A673 (cell line): ENCODE results near the gene RCBTB2. TPM values are rescaled to one million over a fixed set of nuclear protein-coding genes. Genes with fewer than 3 reads are reported as not detected.

Source experiments
- BruUV-seq: library from RNA; stranded (reverse); fragments of 400-500 nt; replicated peaks from 2 replicates; lab custom pipeline; 2021; lab: Mats Ljungman, UMichigan
- CTCF ChIA-PET: fragments of 300-600 bp; sonication (Branson Sonifier 250); formaldehyde crosslinking; loops from one replicate; lab custom pipeline; 2022; ENCODE audit warnings: antibody characterized with exemption; lab: Charles Lee
- POLR2A ChIA-PET: fragments of 300-600 bp; sonication (Branson Sonifier 250); formaldehyde crosslinking; loops from one replicate; lab custom pipeline; 2022; ENCODE audit warnings: antibody characterized with exemption; ENCODE audit not compliant: low non-redundant PET; lab: Charles Lee
- DNase-seq: peaks from one replicate; pipeline ENCODE4 v3.0.0-alpha.2; 2015; ENCODE audit warnings: low spot score
- H3K27ac ChIP-seq: fragments of 200-600 bp; sonication (generic); 2 replicates; pipeline ENCODE4 v1.5.1; 2016; ENCODE audit warnings: mixed run types, low read depth, mild to moderate bottlenecking, mixed read lengths, antibody characterized with exemption, low read length; ENCODE audit not compliant: poor library complexity, severe bottlenecking
- H3K27me3 ChIP-seq: fragments of 200-600 bp; sonication (generic); replicated peaks from 2 replicates; pipeline ENCODE4 v1.6.1; 2017; ENCODE audit warnings: mixed run types, low read depth, mild to moderate bottlenecking, mixed read lengths, antibody characterized with exemption, low read length; ENCODE audit not compliant: insufficient read depth, poor library complexity
- H3K36me3 ChIP-seq: fragments of 200-600 bp; sonication (generic); 2 replicates; pipeline ENCODE4 v1.6.1; 2016; ENCODE audit warnings: mixed run types, mild to moderate bottlenecking, mixed read lengths, antibody characterized with exemption, low read length; ENCODE audit not compliant: insufficient read depth, poor library complexity, severe bottlenecking
- H3K4me1 ChIP-seq: fragments of 200-600 bp; sonication (generic); 2 replicates; pipeline ENCODE4 v1.6.1; 2017; ENCODE audit warnings: mixed run types, mild to moderate bottlenecking, mixed read lengths, antibody characterized with exemption, low read length; ENCODE audit not compliant: insufficient read depth, poor library complexity, severe bottlenecking
- H3K4me3 ChIP-seq: fragments of 200-600 bp; sonication (generic); 2 replicates; pipeline ENCODE4 v1.5.1; 2016; ENCODE audit warnings: low read depth, mixed run types, mild to moderate bottlenecking, mixed read lengths, low read length; ENCODE audit not compliant: poor library complexity, severe bottlenecking
- H3K9me3 ChIP-seq: fragments of 200-600 bp; sonication (generic); 2 replicates; pipeline ENCODE4 v1.6.1; 2016; ENCODE audit warnings: mixed run types, low read depth, mild to moderate bottlenecking, mixed read lengths, antibody characterized with exemption, low read length; ENCODE audit not compliant: poor library complexity, severe bottlenecking
- EZH2 ChIP-seq: fragments of 200-600 bp; sonication (generic); IDR thresholded peaks from 2 replicates; pipeline ENCODE4 v1.6.1; 2017; ENCODE audit warnings: borderline replicate concordance, low read depth, mild to moderate bottlenecking, mixed read lengths, antibody characterized with exemption, low read length; ENCODE audit not compliant: poor library complexity, severe bottlenecking
- intact Hi-C: fragments of 100-400 bp; cut with micrococcal nuclease; formaldehyde crosslinking; loops from one replicate; pipeline ENCODE4 v1.10.0; 2022; ENCODE audit not compliant: unreplicated experiment
- total RNA-seq: library from RNA; stranded (reverse); gene quantifications from 2 replicates; pipeline ENCODE4 v1.2.3, GENCODE V29; 2021
- TF ChIP-seq, protein P1 (sequence below): fragments of 300-800, 200-600 bp; sonication (generic); conservative IDR thresholded peaks from 2 replicates; pipeline ENCODE4 v1.5.1; 2017; ENCODE audit warnings: low read depth, mild to moderate bottlenecking, antibody characterized with exemption, low read length, moderate library complexity, mixed read lengths

RCBTB2 gene
- total RNA-seq, 1 experiment from 2014 or later, result 6.3 TPM

DNA sequence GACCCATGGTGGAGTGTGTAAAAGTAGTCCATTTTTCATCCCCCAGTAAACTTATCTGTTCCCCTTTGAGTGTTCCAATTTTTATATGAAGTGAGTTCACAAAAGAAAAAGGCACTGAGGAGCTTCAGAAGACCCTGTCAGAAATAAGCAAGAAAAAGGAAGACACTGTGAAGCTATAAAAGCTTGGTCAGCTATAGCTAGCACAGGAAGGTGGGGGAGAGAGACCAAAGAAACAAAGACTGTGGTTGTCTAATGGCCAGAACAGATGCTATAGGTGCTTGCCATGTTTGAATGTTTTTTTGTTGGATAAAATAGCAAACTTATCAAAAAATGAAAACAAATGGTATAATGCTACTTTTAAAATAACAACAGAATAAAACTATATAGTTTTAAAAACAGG, 46.5 kb downstream of the RCBTB2 start:
- no peak for DNase-seq
- ChIA-PET CTCF (no interaction called here), POLR2A (no interaction called here)
- TF ChIP-seq, protein P1, sequence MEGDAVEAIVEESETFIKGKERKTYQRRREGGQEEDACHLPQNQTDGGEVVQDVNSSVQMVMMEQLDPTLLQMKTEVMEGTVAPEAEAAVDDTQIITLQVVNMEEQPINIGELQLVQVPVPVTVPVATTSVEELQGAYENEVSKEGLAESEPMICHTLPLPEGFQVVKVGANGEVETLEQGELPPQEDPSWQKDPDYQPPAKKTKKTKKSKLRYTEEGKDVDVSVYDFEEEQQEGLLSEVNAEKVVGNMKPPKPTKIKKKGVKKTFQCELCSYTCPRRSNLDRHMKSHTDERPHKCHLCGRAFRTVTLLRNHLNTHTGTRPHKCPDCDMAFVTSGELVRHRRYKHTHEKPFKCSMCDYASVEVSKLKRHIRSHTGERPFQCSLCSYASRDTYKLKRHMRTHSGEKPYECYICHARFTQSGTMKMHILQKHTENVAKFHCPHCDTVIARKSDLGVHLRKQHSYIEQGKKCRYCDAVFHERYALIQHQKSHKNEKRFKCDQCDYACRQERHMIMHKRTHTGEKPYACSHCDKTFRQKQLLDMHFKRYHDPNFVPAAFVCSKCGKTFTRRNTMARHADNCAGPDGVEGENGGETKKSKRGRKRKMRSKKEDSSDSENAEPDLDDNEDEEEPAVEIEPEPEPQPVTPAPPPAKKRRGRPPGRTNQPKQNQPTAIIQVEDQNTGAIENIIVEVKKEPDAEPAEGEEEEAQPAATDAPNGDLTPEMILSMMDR, result no peak
- TF ChIP-seq EZH2, result no peak
- Histone ChIP-seq H3K27ac (no peak overlapping the region), H3K27me3 (no peaks in the 10 kb centered on the region), H3K9me3 (no peaks in the 10 kb centered on the region), H3K36me3 (no peaks in the 10 kb centered on the region), H3K4me3 (no peak overlapping the region), H3K4me1 (no peaks in the 10 kb centered on the region)
- no TSS peak for BruUV-seq
- intact Hi-C loops, result no loop called here

DNA sequence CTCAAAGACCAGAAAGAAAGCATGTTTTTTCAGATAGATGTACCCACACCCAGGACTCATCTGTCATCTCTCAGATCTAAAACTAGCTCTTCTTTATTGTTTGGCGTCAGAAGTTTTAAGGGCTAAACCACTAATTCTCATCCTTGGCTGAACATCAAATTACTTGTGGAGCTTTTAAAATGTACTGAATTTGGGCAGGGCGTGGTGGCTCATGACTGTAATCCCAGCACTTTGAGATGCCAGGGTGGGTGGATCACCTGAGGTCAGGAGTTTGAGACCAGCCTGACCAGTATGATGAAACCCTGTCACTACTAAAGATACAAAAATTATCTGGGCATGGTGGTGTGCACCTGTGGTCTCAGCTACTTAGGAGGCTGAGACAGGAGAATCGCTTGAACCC, 47.4 kb downstream of the RCBTB2 start:
- POLR2A ChIA-PET, result no interaction called here
- no TSS peak for BruUV-seq
- CTCF ChIA-PET, result no interaction called here
- H3K4me1 ChIP-seq, result no peaks in the 10 kb centered on the region
- no peaks in the 10 kb centered on the region for H3K27me3 ChIP-seq
- no peak overlapping the region for H3K4me3 ChIP-seq
- intact Hi-C loops, result no loop called here
- no peaks in the 10 kb centered on the region for H3K36me3 ChIP-seq
- TF ChIP-seq EZH2, result no peak
- TF ChIP-seq, protein P1, result no peak
- H3K27ac ChIP-seq, result no peak overlapping the region
- no peak for DNase-seq
- no peaks in the 10 kb centered on the region for H3K9me3 ChIP-seq

DNA sequence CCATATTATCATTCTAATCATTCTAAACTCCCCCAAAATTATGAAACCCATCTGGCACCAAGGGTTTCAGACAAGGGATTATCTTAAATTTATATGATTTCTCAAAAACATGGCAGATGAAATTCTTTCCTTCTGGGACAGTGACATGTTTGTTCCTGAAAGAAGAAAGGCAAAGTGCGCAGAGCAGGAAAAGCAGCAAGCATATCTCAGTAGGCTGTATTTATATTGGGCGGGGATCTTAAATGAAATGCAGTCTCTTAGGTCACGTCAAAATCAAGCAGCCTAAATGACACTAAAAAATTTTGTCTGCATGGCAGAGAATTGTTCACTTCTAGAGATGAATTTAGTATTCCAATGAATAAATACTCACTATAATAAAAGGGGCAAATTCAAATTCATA, 49.3 kb downstream of the RCBTB2 start:
- DNase-seq, result no peak
- no peaks in the 10 kb centered on the region for H3K4me1 ChIP-seq
- no TSS peak for BruUV-seq
- no peak overlapping the region for H3K27ac ChIP-seq
- ChIA-PET POLR2A (no interaction called here), CTCF (no interaction called here)
- H3K4me3 ChIP-seq, result no peak overlapping the region
- TF ChIP-seq, protein P1, result no peak
- no peaks in the 10 kb centered on the region for H3K27me3 ChIP-seq
- no peaks in the 10 kb centered on the region for H3K9me3 ChIP-seq
- H3K36me3 ChIP-seq, result no peaks in the 10 kb centered on the region
- intact Hi-C loops, result no loop called here
